ENCODE results near the gene INPP4B.

GRCh38 chr4:142707401-142707800 lies 138.7 kb downstream of the INPP4B start:
- TF ChIP-seq CTCF (IDR thresholded peaks at IDR 0.05), result no peak
- TF ChIP-seq POLR2A (IDR thresholded peaks at IDR 0.05), result no peak

Measured in body of pancreas (tissue), 4 donors.